Common myeloid progenitor, CD34-positive (primary cell): Measurements from ENCODE around the gene TLR2.

Experiments
- CTCF ChIA-PET: fragments of 350-600 bp; sonication (Branson Sonifier 250); formaldehyde crosslinking; loops from one replicate; lab custom pipeline; 2021; ENCODE audit warnings: antibody characterized with exemption; lab: Charles Lee
- POLR2A ChIA-PET: fragments of 350-600 bp; sonication (Branson Sonifier 250); formaldehyde crosslinking; loops from one replicate; lab custom pipeline; 2021; ENCODE audit warnings: antibody characterized with exemption; lab: Charles Lee
- DNase-seq, 3 donors: peaks; one replicate each; pipeline versions ENCODE4 v3.0.0 to v3.0.0-alpha.2; 2013
- H3K27ac ChIP-seq, 2 experiments: 1 replicate in 1 of 2; 2 replicates in 1 of 2; pipeline ENCODE4 v1.7.0; 2013; ENCODE audit warnings: inconsistent platforms in 2 of 2, low read length in 2 of 2, mild to moderate bottlenecking in 2 of 2, low read depth in 1 of 2, moderate library complexity in 1 of 2; ENCODE audit not compliant: severe bottlenecking in 2 of 2, insufficient read depth in 1 of 2, poor library complexity in 1 of 2
- H3K27me3 ChIP-seq, 5 experiments: replicated peaks in 2 of 5; 1 replicate in 3 of 5; 2 replicates in 2 of 5; pipeline versions ENCODE4 v1.6.1 to v1.7.0; 2013; ENCODE audit warnings: low read length in 4 of 5, mild to moderate bottlenecking in 2 of 5, moderate library complexity in 2 of 5, inconsistent platforms in 1 of 5; ENCODE audit not compliant: insufficient read depth in 5 of 5, control insufficient read depth in 4 of 5
- H3K36me3 ChIP-seq, 4 experiments: 1 replicate in 2 of 4; 2 replicates in 2 of 4; pipeline versions ENCODE4 v1.6.1 to v1.7.0; 2013; ENCODE audit warnings: low read length in 3 of 4, control low read depth in 1 of 4, mild to moderate bottlenecking in 1 of 4; ENCODE audit not compliant: control insufficient read depth in 4 of 4, insufficient read depth in 4 of 4
- H3K4me1 ChIP-seq, 4 experiments: 1 replicate in 3 of 4; 2 replicates in 1 of 4; pipeline versions ENCODE4 v1.6.1 to v1.7.1; 2013; ENCODE audit warnings: low read length in 3 of 4, mild to moderate bottlenecking in 3 of 4, control low read depth in 1 of 4, inconsistent platforms in 1 of 4, moderate library complexity in 1 of 4; ENCODE audit not compliant: control insufficient read depth in 4 of 4, insufficient read depth in 4 of 4; ENCODE audit errors: control extremely low read depth in 1 of 4
- H3K4me3 ChIP-seq, 7 experiments: 1 replicate in 4 of 7; 2 replicates in 3 of 7; pipeline versions ENCODE4 v1.5.1 to v1.7.0; 2013; ENCODE audit warnings: mild to moderate bottlenecking in 7 of 7, low read length in 6 of 7, moderate library complexity in 6 of 7, inconsistent platforms in 2 of 7, low read depth in 2 of 7, control low read depth in 1 of 7; ENCODE audit not compliant: insufficient read depth in 4 of 7, control insufficient read depth in 1 of 7; ENCODE audit errors: extremely low read depth in 1 of 7
- H3K9me3 ChIP-seq, 5 experiments: 1 replicate in 4 of 5; 2 replicates in 1 of 5; pipeline versions ENCODE4 v1.6.1 to v1.7.1; 2013; ENCODE audit warnings: low read length in 4 of 5, mild to moderate bottlenecking in 2 of 5, inconsistent platforms in 1 of 5, low read depth in 1 of 5, moderate library complexity in 1 of 5; ENCODE audit not compliant: control insufficient read depth in 4 of 5, insufficient read depth in 2 of 5; ENCODE audit errors: control extremely low read depth in 1 of 5
- WGBS: methylation state at CpG from one replicate; pipeline ENCODE4 v1.1.5; 2013; ENCODE audit not compliant: insufficient coverage; 5-methylcytosine and 5-hydroxymethylcytosine counted together

TLR2 gene

DNA sequence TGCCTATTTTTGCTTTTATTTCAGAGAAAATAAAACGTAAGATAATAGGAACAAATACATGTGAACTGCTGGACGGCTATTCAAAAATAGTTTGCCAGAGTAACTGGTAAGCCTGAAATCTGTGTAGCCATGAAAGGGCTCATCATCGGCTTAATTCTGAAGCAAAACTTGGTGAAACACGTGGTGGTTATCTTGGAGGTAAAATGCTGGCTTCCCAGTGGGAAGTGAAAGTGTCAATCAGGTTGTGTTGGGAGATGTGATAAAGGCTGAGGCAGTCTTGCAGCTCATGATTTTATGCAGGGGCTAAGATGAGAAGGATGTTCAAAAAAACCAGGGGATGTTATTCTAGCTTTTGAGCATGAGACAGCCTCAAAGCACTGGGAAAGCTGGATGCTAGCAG lies 36.1 kb upstream of the TLR2 start:
- Histone ChIP-seq H3K9me3 (peaks cover 0 to 3% (median 0%) of the 10 kb centered on the region in 5 experiments), H3K27ac (no peak overlapping the region), H3K36me3 (no peaks in the 10 kb centered on the region), H3K4me3 (no peak overlapping the region), H3K4me1 (peaks cover 0 to 24% (median 7%) of the 10 kb centered on the region in 4 experiments), H3K27me3 (no peaks in the 10 kb centered on the region)
- 75% methylated on average over 4 of the region's 4 CpGs for WGBS
- ChIA-PET CTCF (interaction anchor here (2.3 kb wide), 1 partner anchor 13 kb away, joined by 13 read pairs; no protein-coding TSS in a partner anchor), POLR2A (no interaction called here)
- DNase-seq, result no peak

DNA sequence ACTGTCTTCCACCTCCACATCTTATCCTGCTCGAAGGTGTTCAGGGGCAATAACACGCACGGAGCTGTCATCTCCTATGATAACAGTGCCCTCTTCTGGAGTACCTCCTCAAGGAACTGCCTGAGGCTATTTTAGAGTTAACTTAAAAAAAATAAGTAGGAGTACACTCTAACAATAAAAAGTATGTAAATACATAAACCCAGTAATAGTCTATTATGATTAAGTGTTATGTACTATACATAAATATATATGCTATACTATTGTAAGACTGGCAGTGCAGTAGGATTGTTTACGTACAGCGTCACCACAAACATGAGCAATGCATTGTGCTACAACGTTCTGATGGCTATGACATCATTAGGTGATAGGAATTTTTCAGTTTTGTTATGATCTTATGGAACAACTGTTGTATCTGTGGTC lies 34.5 kb upstream of the TLR2 start:
- POLR2A ChIA-PET, result no interaction called here

DNA sequence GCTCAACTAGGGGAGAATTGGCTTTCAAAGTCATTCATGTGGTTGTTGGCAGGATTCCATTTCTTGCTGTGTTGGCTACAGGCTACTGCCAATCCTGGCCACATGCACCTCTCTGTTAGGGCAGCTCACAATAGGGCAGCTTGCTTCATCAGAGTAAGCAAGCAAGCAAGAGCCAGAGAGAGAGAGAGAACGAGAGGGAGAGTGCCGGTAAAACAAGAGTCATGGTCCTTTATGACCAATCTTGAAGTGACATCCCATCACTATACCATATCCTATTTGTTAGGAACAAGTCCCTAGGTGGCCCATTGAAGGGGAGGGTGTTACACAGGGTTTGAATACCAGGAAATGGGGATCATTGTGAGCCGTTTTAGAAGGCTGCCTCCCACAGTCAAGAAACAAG lies 33.0 kb upstream of the TLR2 start:
- whole genome bisulfite sequencing, result 50% methylated on average over 1 of the region's 3 CpGs
- CTCF ChIA-PET, result interaction anchor here (1.0 to 1.4 kb wide), 6 partner anchors 10 to 100 kb away, joined by 3 read pairs; no protein-coding TSS in a partner anchor
- Histone ChIP-seq H3K27me3 (no peaks in the 10 kb centered on the region), H3K36me3 (no peaks in the 10 kb centered on the region), H3K9me3 (no peaks in the 10 kb centered on the region), H3K27ac (peak overlapping the region in 1 of 2 experiments; percentile 53), H3K4me3 (no peak overlapping the region), H3K4me1 (peaks cover 2 to 37% (median 7%) of the 10 kb centered on the region in 4 experiments)
- no peak for DNase-seq
- POLR2A ChIA-PET, result no interaction called here

More for the DNA sequence above, 34.5 kb upstream of the TLR2 start:
- Histone ChIP-seq H3K27me3 (no peaks in the 10 kb centered on the region), H3K36me3 (no peaks in the 10 kb centered on the region), H3K4me1 (peaks cover 0 to 24% (median 7%) of the 10 kb centered on the region in 4 experiments), H3K27ac (no peak overlapping the region), H3K4me3 (no peak overlapping the region), H3K9me3 (peaks cover 0 to 3% (median 0%) of the 10 kb centered on the region in 5 experiments)
- CTCF ChIA-PET, result interaction anchor here (0.9 to 2.3 kb wide), 3 partner anchors 10 to 15 kb away, joined by 3 to 13 read pairs (median 7); no protein-coding TSS in a partner anchor
- WGBS, result 91% methylated on average over 4 of the region's 6 CpGs
- no peak for DNase-seq

DNA sequence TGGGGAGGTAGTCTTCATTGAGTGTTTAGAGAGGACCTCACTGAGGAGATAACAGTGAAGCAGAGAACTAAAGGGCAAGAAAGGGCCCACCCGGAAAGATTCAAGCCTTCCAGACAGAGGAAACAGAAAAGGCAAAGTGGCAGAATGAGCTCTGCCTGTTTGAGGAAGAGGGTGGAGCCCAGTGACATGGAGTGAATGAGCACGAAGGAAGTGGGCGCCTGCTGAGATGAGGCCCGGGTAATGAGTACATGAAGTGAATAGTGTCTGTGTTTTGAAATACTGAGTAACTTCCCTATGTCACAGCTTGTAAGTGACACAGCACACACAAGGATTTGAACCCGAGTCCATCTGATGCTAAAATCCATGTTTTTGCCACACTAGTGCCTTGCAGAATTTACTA lies 32.5 kb upstream of the TLR2 start:
- H3K9me3 ChIP-seq, result no peaks in the 10 kb centered on the region
- ChIA-PET CTCF (interaction anchor here (1.0 to 1.1 kb wide), 3 partner anchors 9 to 99 kb away, joined by 3 read pairs; no protein-coding TSS in a partner anchor), POLR2A (no interaction called here)
- H3K27me3 ChIP-seq, result no peaks in the 10 kb centered on the region
- no peaks in the 10 kb centered on the region for H3K36me3 ChIP-seq
- 18% methylated on average over 5 of the region's 5 CpGs for WGBS
- H3K4me3 ChIP-seq, result no peak overlapping the region
- peak overlapping the region in 1 of 2 experiments; percentile 53 for H3K27ac ChIP-seq
- peaks cover 4 to 41% (median 9%) of the 10 kb centered on the region in 4 experiments for H3K4me1 ChIP-seq
- peak; percentile 18 to 84 (median 75) for DNase-seq

DNA sequence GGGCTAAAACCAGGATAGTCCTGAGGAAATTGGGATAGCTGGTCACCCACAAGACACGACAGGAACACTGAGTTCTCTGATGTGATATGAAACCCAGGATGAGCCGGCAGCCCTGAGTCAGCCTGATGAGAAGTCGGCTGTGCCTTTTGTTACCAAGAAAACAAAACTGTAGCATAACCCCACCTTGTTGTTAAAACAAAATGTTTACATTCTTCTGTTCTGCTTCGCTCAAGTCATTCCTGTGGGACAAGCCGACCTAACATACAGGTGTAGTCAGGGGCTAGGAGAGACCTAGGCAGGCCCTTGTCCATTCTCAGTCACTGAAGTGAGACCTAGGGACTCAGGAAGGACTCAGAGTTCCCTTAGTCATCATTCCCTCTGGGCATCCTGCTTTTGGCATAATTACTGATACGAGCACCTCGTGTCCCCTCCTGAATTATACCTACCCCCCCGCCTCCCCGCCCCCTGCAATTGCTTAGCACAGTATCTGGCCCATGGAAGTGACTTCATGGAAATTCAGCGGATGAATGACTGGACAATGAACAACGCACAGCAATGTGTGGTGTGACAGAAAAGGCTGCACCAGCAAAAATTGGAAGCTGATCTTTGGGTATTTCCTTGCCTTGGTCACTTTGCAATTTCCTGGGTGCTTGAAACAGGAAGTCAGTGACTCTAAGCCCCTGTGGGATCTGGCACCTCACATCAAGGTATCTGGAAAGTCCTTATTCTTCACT lies 31.9 kb upstream of the TLR2 start:
- 94% methylated on average over 11 of the region's 11 CpGs for WGBS
- peak in 1 of 3 donors; percentile 7 for DNase-seq
- ChIA-PET POLR2A (no interaction called here), CTCF (interaction anchor here (0.9 to 1.1 kb wide), 4 partner anchors 9 to 99 kb away, joined by 3 read pairs; no protein-coding TSS in a partner anchor)
- no peaks in the 10 kb centered on the region for H3K27me3 ChIP-seq
- H3K36me3 ChIP-seq, result no peaks in the 10 kb centered on the region
- H3K4me1 ChIP-seq, result peaks cover 6 to 43% (median 10%) of the 10 kb centered on the region in 4 experiments
- no peak overlapping the region for H3K4me3 ChIP-seq
- H3K9me3 ChIP-seq, result no peaks in the 10 kb centered on the region
- H3K27ac ChIP-seq, result peak overlapping the region in 1 of 2 experiments; percentile 53

DNA sequence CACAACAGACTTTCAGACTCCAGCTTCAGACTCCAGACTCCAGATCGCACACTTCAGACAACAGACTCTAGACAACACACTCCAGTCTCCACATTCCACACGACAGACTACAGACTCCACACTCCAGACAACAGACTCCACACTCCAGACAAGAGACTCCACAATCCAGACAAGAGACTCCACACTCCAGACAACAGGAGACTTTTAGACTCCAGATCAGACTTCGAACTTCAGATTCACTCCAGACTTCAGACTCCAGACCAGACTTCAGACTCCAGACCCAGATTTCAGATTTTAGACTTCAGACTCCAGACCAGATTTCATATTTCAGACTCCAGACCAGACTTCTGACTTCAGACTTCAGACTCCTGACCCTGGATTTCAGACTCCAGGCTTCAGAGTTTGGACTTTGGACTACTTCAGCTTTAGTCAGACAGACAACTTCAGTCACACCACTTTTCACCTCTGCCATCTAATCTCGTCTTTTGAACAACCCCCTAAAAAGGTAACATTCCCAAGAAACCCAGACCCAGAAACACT lies 29.0 kb upstream of the TLR2 start:
- Histone ChIP-seq H3K36me3 (no peaks in the 10 kb centered on the region), H3K9me3 (no peaks in the 10 kb centered on the region), H3K27ac (no peak overlapping the region), H3K4me3 (no peak overlapping the region), H3K4me1 (peaks cover 6 to 42% (median 10%) of the 10 kb centered on the region in 4 experiments), H3K27me3 (no peaks in the 10 kb centered on the region)
- ChIA-PET POLR2A (no interaction called here), CTCF (interaction anchor here (0.9 kb wide), 1 partner anchor 15 kb away, joined by 3 read pairs; no protein-coding TSS in a partner anchor)
- WGBS, result 67% methylated on average over 4 of the region's 4 CpGs
- no peak for DNase-seq
